HEK293 (cell line): ENCODE results near the gene NCK1.

Experiments
- CTCF ChIA-PET: fragments of 350-600 bp; formaldehyde crosslinking; extraction: SDS; loops from one replicate; lab custom pipeline; 2021; ENCODE audit warnings: antibody characterized with exemption; lab: Yijun Ruan, JAX
- POLR2A ChIA-PET: fragments of 300-600 bp; formaldehyde crosslinking; extraction: SDS; loops from one replicate; lab custom pipeline; 2020; ENCODE audit warnings: antibody characterized with exemption, inconsistent platforms; lab: Yijun Ruan, JAX
- H3K27ac ChIP-seq: fragments of 200-500 bp; sonication (Bioruptor generic); 2 replicates; pipeline ENCODE4 v1.5.1; 2014; ENCODE audit warnings: low read depth, low read length, control low read depth, inconsistent platforms; ENCODE audit errors: extremely low read depth
- H3K36me3 ChIP-seq, 2 experiments: fragments of 200-500 bp in 1 of 2; sonication (Bioruptor generic) in 1 of 2; 1 replicate in 1 of 2; 2 replicates in 1 of 2; pipeline ENCODE4 v1.5.1; 2014 to 2017; ENCODE audit warnings: inconsistent platforms in 2 of 2, low read length in 2 of 2; ENCODE audit not compliant: control insufficient read depth in 2 of 2, insufficient read depth in 1 of 2
- H3K4me1 ChIP-seq: fragments of 200-500 bp; sonication (Bioruptor generic); 2 replicates; pipeline ENCODE4 v1.5.1; 2014; ENCODE audit warnings: mild to moderate bottlenecking, low read length, inconsistent platforms; ENCODE audit not compliant: control insufficient read depth, insufficient read depth
- H3K4me3 ChIP-seq: 2 replicates; pipeline ENCODE4 v1.5.1; 2011; ENCODE audit warnings: low read depth, mild to moderate bottlenecking, control low read depth, low read length, moderate library complexity
- H3K9me3 ChIP-seq: fragments of 200-500 bp; sonication (Bioruptor generic); 2 replicates; pipeline ENCODE4 v1.5.1; 2014; ENCODE audit warnings: low read depth, low read length, inconsistent platforms; ENCODE audit not compliant: control insufficient read depth, insufficient read depth
- GLI2 ChIP-seq: fragments of 450-650 bp; formaldehyde crosslinking; IDR thresholded peaks from 2 replicates; pipeline ENCODE4; 2017; ENCODE audit warnings: missing biosample characterization, missing genetic modification characterization, low read depth, borderline replicate concordance
- KLF10 ChIP-seq: fragments of 450-650 bp; IDR thresholded peaks from 2 replicates; pipeline ENCODE4 v1.5.1; 2018; ENCODE audit warnings: missing biosample characterization, mild to moderate bottlenecking, missing genetic modification characterization
- KLF9 ChIP-seq: fragments of 450-650 bp; formaldehyde crosslinking; IDR thresholded peaks from 2 replicates; pipeline ENCODE4 v1.5.1; 2016; ENCODE audit warnings: missing biosample characterization, missing genetic modification characterization, low read depth
- MEIS1 ChIP-seq: sonication (generic); formaldehyde crosslinking; IDR thresholded peaks from 2 replicates; pipeline ENCODE4 v1.8.1; 2022; ENCODE audit warnings: missing genetic modification reagents, mild to moderate bottlenecking, borderline replicate concordance
- MZF1 ChIP-seq: fragments of 450-650 bp; formaldehyde crosslinking; IDR thresholded peaks from 2 replicates; pipeline ENCODE4 v1.5.1; 2017; ENCODE audit warnings: missing biosample characterization, missing genetic modification characterization, borderline replicate concordance
- REPIN1 ChIP-seq: fragments of 450-650 bp; formaldehyde crosslinking; IDR thresholded peaks from 2 replicates; pipeline ENCODE4 v1.5.1; 2017; ENCODE audit warnings: missing biosample characterization, missing genetic modification characterization, low read depth
- SP2 ChIP-seq: fragments of 450-650 bp; formaldehyde crosslinking; IDR thresholded peaks from 2 replicates; pipeline ENCODE4 v1.5.1; 2016; ENCODE audit warnings: missing biosample characterization, missing genetic modification characterization
- SP7 ChIP-seq: fragments of 450-650 bp; formaldehyde crosslinking; IDR thresholded peaks from 2 replicates; pipeline ENCODE4 v1.5.1; 2016; ENCODE audit warnings: missing biosample characterization, missing genetic modification characterization
- TCF7L2 ChIP-seq: IDR thresholded peaks from 2 replicates; pipeline ENCODE4 v1.6.1; 2011; ENCODE audit warnings: low read depth, mild to moderate bottlenecking, inconsistent platforms, low read length, moderate library complexity, borderline replicate concordance
- ZBTB8A ChIP-seq: fragments of 450-650 bp; formaldehyde crosslinking; IDR thresholded peaks from 2 replicates; pipeline ENCODE4 v1.5.1; 2016; ENCODE audit warnings: missing biosample characterization, missing genetic modification characterization
- ZEB2 ChIP-seq: fragments of 450-650 bp; formaldehyde crosslinking; IDR thresholded peaks from 2 replicates; pipeline ENCODE4 v1.5.1; 2016; ENCODE audit warnings: missing biosample characterization, missing genetic modification characterization
- ZNF10 ChIP-seq: fragments of 450-650 bp; formaldehyde crosslinking; IDR thresholded peaks from 2 replicates; pipeline ENCODE4 v1.5.1; 2017; ENCODE audit warnings: missing biosample characterization, missing genetic modification characterization
- ZNF148 ChIP-seq: fragments of 450-650 bp; formaldehyde crosslinking; IDR thresholded peaks from 2 replicates; pipeline ENCODE4 v1.5.0; 2017; ENCODE audit warnings: missing biosample characterization, missing genetic modification characterization, borderline replicate concordance
- ZNF175 ChIP-seq: fragments of 450-650 bp; formaldehyde crosslinking; IDR thresholded peaks from 2 replicates; pipeline ENCODE4 v1.5.1; 2016; ENCODE audit warnings: missing biosample characterization, missing genetic modification characterization
- ZNF202 ChIP-seq: fragments of 450-650 bp; formaldehyde crosslinking; IDR thresholded peaks from 2 replicates; pipeline ENCODE4 v1.5.1; 2016; ENCODE audit warnings: missing biosample characterization, missing genetic modification characterization, borderline replicate concordance
- ZNF223 ChIP-seq: fragments of 450-650 bp; formaldehyde crosslinking; IDR thresholded peaks from 2 replicates; pipeline ENCODE4 v1.5.1; 2016; ENCODE audit warnings: missing biosample characterization, missing genetic modification characterization
- ZNF280D ChIP-seq: fragments of 450-650 bp; formaldehyde crosslinking; IDR thresholded peaks from 2 replicates; pipeline ENCODE4 v1.5.1; 2016; ENCODE audit warnings: missing biosample characterization, missing genetic modification characterization
- ZNF501 ChIP-seq: fragments of 450-650 bp; formaldehyde crosslinking; IDR thresholded peaks from 2 replicates; pipeline ENCODE4 v1.5.1; 2016; ENCODE audit warnings: missing biosample characterization, missing genetic modification characterization
- ZNF530 ChIP-seq: fragments of 450-650 bp; formaldehyde crosslinking; IDR thresholded peaks from 2 replicates; pipeline ENCODE4 v1.5.1; 2016; ENCODE audit warnings: low read depth, missing biosample characterization, missing genetic modification characterization
- ZNF548 ChIP-seq: fragments of 450-650 bp; formaldehyde crosslinking; IDR thresholded peaks from 2 replicates; pipeline ENCODE4 v1.5.1; 2016; ENCODE audit warnings: missing biosample characterization, missing genetic modification characterization
- ZNF561 ChIP-seq: fragments of 450-650 bp; IDR thresholded peaks from 2 replicates; pipeline ENCODE4 v1.5.1; 2018; ENCODE audit warnings: missing biosample characterization, missing genetic modification characterization, borderline replicate concordance
- ZNF629 ChIP-seq: fragments of 450-650 bp; formaldehyde crosslinking; IDR thresholded peaks from 2 replicates; pipeline ENCODE4 v1.5.1; 2017; ENCODE audit warnings: missing biosample characterization, missing genetic modification characterization
- ZNF660 ChIP-seq: fragments of 450-650 bp; IDR thresholded peaks from 2 replicates; pipeline ENCODE4 v1.5.1; 2018; ENCODE audit warnings: missing biosample characterization, mild to moderate bottlenecking, missing genetic modification characterization
- ZNF792 ChIP-seq: fragments of 450-650 bp; formaldehyde crosslinking; IDR thresholded peaks from 2 replicates; pipeline ENCODE4 v1.5.1; 2016; ENCODE audit warnings: missing biosample characterization, missing genetic modification characterization
- ZNF830 ChIP-seq: fragments of 450-650 bp; IDR thresholded peaks from 2 replicates; pipeline ENCODE4 v1.5.0; 2018; ENCODE audit warnings: missing biosample characterization, missing genetic modification characterization, low read depth, mild to moderate bottlenecking, moderate library complexity
- ZXDB ChIP-seq: fragments of 450-650 bp; formaldehyde crosslinking; IDR thresholded peaks from 2 replicates; pipeline ENCODE4 v1.5.1; 2016; ENCODE audit warnings: missing biosample characterization, missing genetic modification characterization
- TF ChIP-seq, protein P1 (sequence below): fragments of 450-650 bp; formaldehyde crosslinking; IDR thresholded peaks from 2 replicates; pipeline ENCODE4 v1.5.1; 2016; ENCODE audit warnings: missing biosample characterization, missing genetic modification characterization
- TF ChIP-seq, protein P2 (sequence below): fragments of 450-650 bp; formaldehyde crosslinking; IDR thresholded peaks from 2 replicates; pipeline ENCODE4 v1.5.1; 2016; ENCODE audit warnings: missing biosample characterization, missing genetic modification characterization

NCK1 gene

GRCh38 chr3:136906725-136907124 is 44.7 kb downstream of the NCK1 start:
- Histone ChIP-seq H3K27ac (no peak overlapping the region), H3K9me3 (no peaks in the 10 kb centered on the region), H3K36me3 (no peaks in the 10 kb centered on the region; a peak in 1 of 3 replicates), H3K4me3 (no peak overlapping the region), H3K4me1 (peaks cover 4% of the 10 kb centered on the region; the same call in 1 of the 2 replicates)
- CTCF ChIA-PET = interaction anchor here (1.1 kb wide), 1 partner anchor 154 kb away, joined by 4 read pairs; the partner anchor contains the start of gene STAG1
- POLR2A ChIA-PET = no interaction called here
- TF ChIP-seq, protein P1, sequence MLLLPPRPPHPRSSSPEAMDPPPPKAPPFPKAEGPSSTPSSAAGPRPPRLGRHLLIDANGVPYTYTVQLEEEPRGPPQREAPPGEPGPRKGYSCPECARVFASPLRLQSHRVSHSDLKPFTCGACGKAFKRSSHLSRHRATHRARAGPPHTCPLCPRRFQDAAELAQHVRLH = no peak
- TF ChIP-seq ZNF223 (tag by site-specific recombination) (no peak), ZNF530 (tag by site-specific recombination) (no peak), ZNF175 (tag by site-specific recombination) (no peak), GLI2 (tag by site-specific recombination) (no peak), ZNF501 (tag by site-specific recombination) (no peak), REPIN1 (tag by site-specific recombination) (no peak), KLF10 (no peak), ZNF561 (no peak), KLF9 (tag by site-specific recombination) (no peak), SP2 (tag by site-specific recombination) (no peak), ZNF660 (tag by site-specific recombination) (no peak), ZNF792 (no peak), MZF1 (no peak), ZNF629 (no peak), ZEB2 (tag by site-specific recombination) (no peak), ZXDB (tag by site-specific recombination) (no peak), ZNF548 (tag by site-specific recombination) (no peak), ZNF830 (tag by site-specific recombination) (no peak), SP7 (tag by site-specific recombination) (no peak)

DNA sequence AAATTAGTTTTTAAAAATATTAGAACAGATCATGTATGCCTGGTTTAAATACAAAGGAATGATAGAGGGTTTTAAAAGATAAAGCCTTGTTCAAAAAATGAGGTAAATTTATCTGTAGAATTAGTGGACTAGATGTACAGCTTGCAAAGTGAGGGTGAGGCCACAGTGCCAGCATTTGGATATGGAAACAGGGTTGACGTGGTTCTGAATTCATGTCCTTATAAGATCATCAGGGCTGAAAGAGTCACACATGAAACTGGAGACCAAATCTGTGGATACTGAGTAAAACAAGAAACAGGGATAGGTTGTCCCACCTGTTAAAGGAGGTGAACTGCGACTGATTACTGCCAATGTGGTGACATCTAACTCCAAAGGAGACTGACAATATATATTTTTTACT is 46.3 kb downstream of the NCK1 start:
- H3K36me3 ChIP-seq = no peaks in the 10 kb centered on the region; a peak in 1 of 3 replicates
- no peaks in the 10 kb centered on the region for H3K9me3 ChIP-seq
- TF ChIP-seq ZNF10 (tag by site-specific recombination) (0 out of 2 replicates have a peak, but pooled peaks have one; percentile 16), ZNF148 (no peak)
- H3K4me3 ChIP-seq = no peak overlapping the region
- ChIA-PET POLR2A (no interaction called here), CTCF (interaction anchor here (0.6 kb wide), 2 partner anchors 9 to 707 kb away, joined by 3 to 4 read pairs; no protein-coding TSS in a partner anchor)
- no peak overlapping the region for H3K27ac ChIP-seq
- peaks cover 4% of the 10 kb centered on the region; the same call in 1 of the 2 replicates for H3K4me1 ChIP-seq

DNA sequence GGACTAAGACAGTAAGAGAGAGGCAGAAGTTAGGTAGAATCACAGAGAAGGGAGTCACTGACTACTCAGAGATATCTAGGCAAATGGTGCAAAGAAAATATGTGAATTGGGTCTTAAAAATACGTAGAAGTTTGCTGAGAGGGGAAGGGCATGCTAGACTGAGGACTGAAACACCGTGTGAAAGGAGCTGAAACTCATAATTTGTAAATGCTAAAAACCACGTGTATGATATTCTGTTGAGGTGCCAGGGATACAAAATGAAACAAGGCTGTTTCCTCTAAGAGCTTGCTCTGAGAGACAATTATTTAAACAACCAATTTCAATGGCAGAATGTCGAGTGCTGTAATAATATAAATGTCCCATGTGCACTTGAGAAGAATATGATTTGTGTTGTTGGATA is 47.2 kb downstream of the NCK1 start:
- H3K36me3 ChIP-seq = no peaks in the 10 kb centered on the region; a peak in 1 of 3 replicates
- H3K9me3 ChIP-seq = no peaks in the 10 kb centered on the region
- ChIA-PET POLR2A (no interaction called here), CTCF (no interaction called here)
- H3K4me3 ChIP-seq = no peak overlapping the region
- no peak overlapping the region for H3K27ac ChIP-seq
- peaks cover 4% of the 10 kb centered on the region; the same call in 1 of the 2 replicates for H3K4me1 ChIP-seq
- TF ChIP-seq MEIS1 (CRISPR knock-in tag) (no peak), ZNF202 (tag by site-specific recombination) (no peak), ZNF280D (tag by site-specific recombination) (no peak), ZBTB8A (tag by site-specific recombination) (no peak), KLF9 (tag by site-specific recombination) (no peak), TCF7L2 (no peak)
- TF ChIP-seq, protein P2, sequence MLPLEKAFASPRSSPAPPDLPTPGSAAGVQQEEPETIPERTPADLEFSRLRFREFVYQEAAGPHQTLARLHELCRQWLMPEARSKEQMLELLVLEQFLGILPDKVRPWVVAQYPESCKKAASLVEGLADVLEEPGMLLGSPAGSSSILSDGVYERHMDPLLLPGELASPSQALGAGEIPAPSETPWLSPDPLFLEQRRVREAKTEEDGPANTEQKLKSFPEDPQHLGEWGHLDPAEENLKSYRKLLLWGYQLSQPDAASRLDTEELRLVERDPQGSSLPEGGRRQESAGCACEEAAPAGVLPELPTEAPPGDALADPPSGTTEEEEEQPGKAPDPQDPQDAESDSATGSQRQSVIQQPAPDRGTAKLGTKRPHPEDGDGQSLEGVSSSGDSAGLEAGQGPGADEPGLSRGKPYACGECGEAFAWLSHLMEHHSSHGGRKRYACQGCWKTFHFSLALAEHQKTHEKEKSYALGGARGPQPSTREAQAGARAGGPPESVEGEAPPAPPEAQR = no peak
